Measurements from ENCODE around the gene NAGA.
A peak's percentile ranks its signal among the peaks of the same experiment; 100 is the strongest.

NAGA gene

DNA sequence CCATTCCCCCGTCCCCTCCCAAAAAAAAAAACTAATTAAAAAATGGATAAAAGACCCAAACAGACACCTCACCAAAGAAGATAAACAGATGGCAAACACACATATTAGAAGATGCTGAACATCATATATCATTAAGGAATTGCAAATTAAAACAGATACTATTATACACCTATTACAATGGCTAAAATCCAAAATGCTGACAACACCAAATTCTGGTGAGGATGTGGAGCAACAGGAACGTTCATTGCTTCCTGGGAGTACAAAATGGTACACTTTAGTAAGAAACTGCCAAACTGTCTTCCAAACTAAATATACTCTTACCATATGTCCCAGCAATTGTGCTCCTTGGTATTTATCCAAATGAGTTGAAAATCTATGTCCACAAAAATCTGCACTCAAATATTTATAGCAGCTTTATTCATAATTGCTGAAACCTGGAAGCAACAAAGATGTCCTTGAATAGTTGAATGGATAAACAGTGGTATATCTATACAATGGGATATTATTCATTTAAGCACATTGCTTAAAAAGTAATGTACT is 19.9 kb downstream of the NAGA start:
- H3F3A ChIP-seq (ENCODE audit: control insufficient read depth, insufficient read depth): peaks cover 2% of the 10 kb centered on the region
- no peaks in the 10 kb centered on the region for H3K79me2 ChIP-seq (ENCODE audit: control insufficient read depth, low read length)
- no peaks in the 10 kb centered on the region for H3K36me3 ChIP-seq (ENCODE audit: control insufficient read depth, low read length)
- H3K4me3 ChIP-seq (ENCODE audit: low read length): no peak overlapping the region
- H3K9me3 ChIP-seq (ENCODE audit: control insufficient read depth, insufficient read depth, low read length): no peaks in the 10 kb centered on the region
- H3K9me2 ChIP-seq (replicated peaks; ENCODE audit: control insufficient read depth, low read length): no peaks in the 10 kb centered on the region
- H3K27me3 ChIP-seq (ENCODE audit: control insufficient read depth, low read length): 0 out of 2 replicates have a peak, but pooled peaks cover 4% of the 10 kb centered on the region
- H3K27ac ChIP-seq (ENCODE audit: low read depth, low read length): no peak overlapping the region
- H3K4me1 ChIP-seq (ENCODE audit: control insufficient read depth, low read length): peaks cover 5% of the 10 kb centered on the region; the same call in 1 of the 2 replicates
- TF ChIP-seq EZH2phosphoT487 (IDR thresholded peaks at IDR 0.05; ENCODE audit: borderline replicate concordance, low read length): no peak
- TF ChIP-seq, protein P1, sequence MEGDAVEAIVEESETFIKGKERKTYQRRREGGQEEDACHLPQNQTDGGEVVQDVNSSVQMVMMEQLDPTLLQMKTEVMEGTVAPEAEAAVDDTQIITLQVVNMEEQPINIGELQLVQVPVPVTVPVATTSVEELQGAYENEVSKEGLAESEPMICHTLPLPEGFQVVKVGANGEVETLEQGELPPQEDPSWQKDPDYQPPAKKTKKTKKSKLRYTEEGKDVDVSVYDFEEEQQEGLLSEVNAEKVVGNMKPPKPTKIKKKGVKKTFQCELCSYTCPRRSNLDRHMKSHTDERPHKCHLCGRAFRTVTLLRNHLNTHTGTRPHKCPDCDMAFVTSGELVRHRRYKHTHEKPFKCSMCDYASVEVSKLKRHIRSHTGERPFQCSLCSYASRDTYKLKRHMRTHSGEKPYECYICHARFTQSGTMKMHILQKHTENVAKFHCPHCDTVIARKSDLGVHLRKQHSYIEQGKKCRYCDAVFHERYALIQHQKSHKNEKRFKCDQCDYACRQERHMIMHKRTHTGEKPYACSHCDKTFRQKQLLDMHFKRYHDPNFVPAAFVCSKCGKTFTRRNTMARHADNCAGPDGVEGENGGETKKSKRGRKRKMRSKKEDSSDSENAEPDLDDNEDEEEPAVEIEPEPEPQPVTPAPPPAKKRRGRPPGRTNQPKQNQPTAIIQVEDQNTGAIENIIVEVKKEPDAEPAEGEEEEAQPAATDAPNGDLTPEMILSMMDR (IDR thresholded peaks at IDR 0.05; ENCODE audit: low read depth, low read length, poor library complexity, severe bottlenecking): no peak
- no peaks in the 10 kb centered on the region for H4K20me1 ChIP-seq (ENCODE audit: control insufficient read depth, insufficient read depth, low read depth, low read length)
- H3K4me2 ChIP-seq (ENCODE audit: low read length): no peak overlapping the region

DNA sequence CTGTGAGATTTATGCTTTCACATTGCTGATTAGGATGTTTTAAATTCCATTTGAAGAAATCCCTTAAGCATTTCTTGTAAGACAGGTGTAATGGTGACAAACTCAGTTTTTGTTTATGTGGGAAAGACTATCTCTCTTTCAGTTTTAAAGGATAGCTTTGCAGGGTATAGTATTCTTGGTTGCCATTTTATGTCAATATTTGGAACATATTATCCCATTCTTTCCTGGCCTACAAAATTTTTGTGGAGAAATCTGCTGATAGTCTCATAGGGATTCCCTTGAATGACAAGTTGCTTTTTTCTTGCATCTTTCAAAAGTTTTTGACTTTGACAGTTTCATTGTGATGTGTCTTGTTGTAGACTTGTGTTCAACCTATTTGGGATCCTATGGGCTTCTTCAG is 28.8 kb downstream of the NAGA start:
- H3K79me2 ChIP-seq (ENCODE audit: control insufficient read depth, low read length): no peaks in the 10 kb centered on the region
- H3K4me1 ChIP-seq (ENCODE audit: control insufficient read depth, low read length): peaks cover 20% of the 10 kb centered on the region
- H3F3A ChIP-seq (ENCODE audit: control insufficient read depth, insufficient read depth): no peaks in the 10 kb centered on the region
- H4K20me1 ChIP-seq (ENCODE audit: control insufficient read depth, insufficient read depth, low read depth, low read length): no peaks in the 10 kb centered on the region
- H3K36me3 ChIP-seq (ENCODE audit: control insufficient read depth, low read length): no peaks in the 10 kb centered on the region
- H3K27ac ChIP-seq (ENCODE audit: low read depth, low read length): no peak overlapping the region
- TF ChIP-seq, protein P1 (IDR thresholded peaks at IDR 0.05; ENCODE audit: low read depth, low read length, poor library complexity, severe bottlenecking): no peak
- TF ChIP-seq EZH2phosphoT487 (IDR thresholded peaks at IDR 0.05; ENCODE audit: borderline replicate concordance, low read length): no peak
- H3K4me3 ChIP-seq (ENCODE audit: low read length): no peak overlapping the region
- H3K4me2 ChIP-seq (ENCODE audit: low read length): no peak overlapping the region
- H3K9me3 ChIP-seq (ENCODE audit: control insufficient read depth, insufficient read depth, low read length): peaks cover 13% of the 10 kb centered on the region
- peaks cover 3% of the 10 kb centered on the region; the same call in 1 of the 2 replicates for H3K27me3 ChIP-seq (ENCODE audit: control insufficient read depth, low read length)
- no peaks in the 10 kb centered on the region for H3K9me2 ChIP-seq (replicated peaks; ENCODE audit: control insufficient read depth, low read length)

DNA sequence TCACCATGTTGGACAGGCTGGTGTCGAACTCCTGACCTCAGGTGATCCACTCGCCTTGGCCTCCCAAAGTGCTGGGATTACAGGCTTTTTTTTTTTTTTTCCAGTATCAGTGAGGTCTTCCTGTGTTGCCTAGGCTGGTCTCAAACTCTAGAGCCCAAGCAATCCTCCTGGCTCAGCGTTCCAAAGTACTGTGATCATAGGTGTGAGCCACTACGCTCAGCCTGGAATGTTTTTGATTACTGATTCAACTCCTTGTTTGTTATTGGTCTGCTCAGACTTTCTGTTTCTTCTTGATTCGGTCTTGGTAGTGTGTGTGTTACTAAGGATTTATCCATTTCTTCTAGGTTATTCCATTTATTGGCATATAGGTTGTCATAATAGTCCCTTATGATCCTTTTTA is 31.3 kb downstream of the NAGA start:
- no peaks in the 10 kb centered on the region for H3K9me2 ChIP-seq (replicated peaks; ENCODE audit: control insufficient read depth, low read length)
- H3K4me1 ChIP-seq (ENCODE audit: control insufficient read depth, low read length): peaks cover 20% of the 10 kb centered on the region
- peak overlapping the region; percentile 42 for H3K4me2 ChIP-seq (ENCODE audit: low read length)
- H3K27ac ChIP-seq (ENCODE audit: low read depth, low read length): no peak overlapping the region
- no peaks in the 10 kb centered on the region for H3F3A ChIP-seq (ENCODE audit: control insufficient read depth, insufficient read depth)
- H4K20me1 ChIP-seq (ENCODE audit: control insufficient read depth, insufficient read depth, low read depth, low read length): no peaks in the 10 kb centered on the region
- H3K27me3 ChIP-seq (ENCODE audit: control insufficient read depth, low read length): peaks cover 3% of the 10 kb centered on the region; the same call in 1 of the 2 replicates
- no peaks in the 10 kb centered on the region for H3K79me2 ChIP-seq (ENCODE audit: control insufficient read depth, low read length)
- H3K9me3 ChIP-seq (ENCODE audit: control insufficient read depth, insufficient read depth, low read length): peaks cover 13% of the 10 kb centered on the region
- TF ChIP-seq EZH2phosphoT487 (IDR thresholded peaks at IDR 0.05; ENCODE audit: borderline replicate concordance, low read length): no peak
- TF ChIP-seq, protein P1 (IDR thresholded peaks at IDR 0.05; ENCODE audit: low read depth, low read length, poor library complexity, severe bottlenecking): no peak
- H3K36me3 ChIP-seq (ENCODE audit: control insufficient read depth, low read length): no peaks in the 10 kb centered on the region
- H3K4me3 ChIP-seq (ENCODE audit: low read length): no peak overlapping the region

All from DOHH2 (cell line).